Measurements from ENCODE around the gene FLNB.

FLNB gene

DNA sequence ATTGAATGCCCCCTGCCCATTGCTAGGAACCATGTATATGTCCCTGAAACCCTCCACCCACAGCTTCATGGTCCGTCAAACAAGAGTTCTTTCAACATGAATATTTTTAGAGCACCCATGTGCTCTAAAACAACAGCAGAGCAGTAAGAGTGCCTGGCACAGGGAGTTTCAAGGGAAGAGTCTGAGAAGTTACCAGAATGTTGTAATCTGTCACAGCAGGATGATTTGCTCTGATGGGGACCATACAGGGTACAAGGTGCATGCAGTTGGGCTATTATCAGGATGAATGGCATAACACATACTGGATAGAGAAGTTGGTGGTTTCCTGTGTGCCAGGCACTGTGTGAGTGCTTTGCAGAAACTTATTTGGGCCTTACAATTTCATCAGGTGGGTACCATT is 27.8 kb upstream of the FLNB start:
- in situ Hi-C loops (cut with HindIII; ENCODE audit: low sequenced_read_pairs): no loop called here
- no peak for DNase-seq (ENCODE audit: low read depth, low spot score)

GRCh38 chr3:57981483-57982087 is 26.6 kb upstream of the FLNB start:
- in situ Hi-C loops (cut with HindIII; ENCODE audit: low sequenced_read_pairs): no loop called here
- no peak for DNase-seq (ENCODE audit: low read depth, low spot score)
- TF ChIP-seq, protein P1, sequence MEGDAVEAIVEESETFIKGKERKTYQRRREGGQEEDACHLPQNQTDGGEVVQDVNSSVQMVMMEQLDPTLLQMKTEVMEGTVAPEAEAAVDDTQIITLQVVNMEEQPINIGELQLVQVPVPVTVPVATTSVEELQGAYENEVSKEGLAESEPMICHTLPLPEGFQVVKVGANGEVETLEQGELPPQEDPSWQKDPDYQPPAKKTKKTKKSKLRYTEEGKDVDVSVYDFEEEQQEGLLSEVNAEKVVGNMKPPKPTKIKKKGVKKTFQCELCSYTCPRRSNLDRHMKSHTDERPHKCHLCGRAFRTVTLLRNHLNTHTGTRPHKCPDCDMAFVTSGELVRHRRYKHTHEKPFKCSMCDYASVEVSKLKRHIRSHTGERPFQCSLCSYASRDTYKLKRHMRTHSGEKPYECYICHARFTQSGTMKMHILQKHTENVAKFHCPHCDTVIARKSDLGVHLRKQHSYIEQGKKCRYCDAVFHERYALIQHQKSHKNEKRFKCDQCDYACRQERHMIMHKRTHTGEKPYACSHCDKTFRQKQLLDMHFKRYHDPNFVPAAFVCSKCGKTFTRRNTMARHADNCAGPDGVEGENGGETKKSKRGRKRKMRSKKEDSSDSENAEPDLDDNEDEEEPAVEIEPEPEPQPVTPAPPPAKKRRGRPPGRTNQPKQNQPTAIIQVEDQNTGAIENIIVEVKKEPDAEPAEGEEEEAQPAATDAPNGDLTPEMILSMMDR (IDR thresholded peaks at IDR 0.05; ENCODE audit: low read depth, low read length): no peak
- no peak overlapping the region for H3K4me3 ChIP-seq (ENCODE audit: low read depth, low read length)

More for the DNA sequence above, 27.8 kb upstream of the FLNB start:
- TF ChIP-seq, protein P1 (IDR thresholded peaks at IDR 0.05; ENCODE audit: low read depth, low read length): no peak
- no peak overlapping the region for H3K4me3 ChIP-seq (ENCODE audit: low read depth, low read length)

- no peak overlapping the region for H3K4me3 ChIP-seq (ENCODE audit: low read depth, low read length)
- DNase-seq (ENCODE audit: low read depth, low spot score): no peak
- TF ChIP-seq, protein P1 (IDR thresholded peaks at IDR 0.05; ENCODE audit: low read depth, low read length): no peak
- in situ Hi-C loops (cut with HindIII; ENCODE audit: low sequenced_read_pairs): no loop called here
These were observed 25.5 kb upstream of the FLNB start for GRCh38 chr3:57982561-57983243.

DNA sequence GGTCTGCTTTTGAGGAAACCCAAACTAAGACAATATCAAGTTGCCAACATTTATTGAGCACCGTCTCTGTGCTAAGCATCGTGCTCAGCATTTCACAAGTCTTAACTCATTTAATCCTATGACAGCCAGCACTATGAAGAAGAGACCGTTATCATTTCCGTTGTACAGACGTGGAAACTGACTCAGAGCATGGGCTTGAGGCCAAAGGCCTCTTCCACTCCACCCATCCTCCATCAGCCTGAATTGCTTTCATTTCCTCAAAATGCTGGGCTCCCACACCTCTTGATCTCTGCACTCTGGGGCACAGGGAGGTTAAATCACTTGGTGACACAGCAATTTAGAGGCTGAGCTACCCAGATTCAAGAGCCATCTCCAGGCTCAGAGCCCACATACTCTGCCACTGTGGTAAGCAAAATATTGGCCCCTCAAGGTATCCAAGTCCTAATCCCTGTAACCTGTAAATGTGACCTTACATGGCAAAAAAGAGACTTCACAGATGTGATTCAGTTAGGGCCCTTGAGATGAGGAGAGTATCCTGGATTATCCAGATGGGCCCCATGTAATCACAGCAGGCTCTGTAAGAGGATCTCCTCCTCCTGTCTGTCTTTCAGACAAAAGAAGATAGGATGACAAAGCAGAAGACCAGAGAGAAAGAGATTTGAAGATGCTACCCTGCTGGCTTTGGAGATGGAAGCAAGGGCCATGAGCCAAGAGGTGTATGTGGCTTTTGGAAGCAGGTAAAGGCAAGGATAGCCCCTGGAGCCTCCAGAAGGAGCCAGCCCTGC is 24.3 kb upstream of the FLNB start:
- TF ChIP-seq, protein P1 (IDR thresholded peaks at IDR 0.05; ENCODE audit: low read depth, low read length): no peak
- DNase-seq (ENCODE audit: low read depth, low spot score): peak; percentile 82
- H3K4me3 ChIP-seq (ENCODE audit: low read depth, low read length): no peak overlapping the region
- in situ Hi-C loops (cut with HindIII; ENCODE audit: low sequenced_read_pairs): no loop called here

DNA sequence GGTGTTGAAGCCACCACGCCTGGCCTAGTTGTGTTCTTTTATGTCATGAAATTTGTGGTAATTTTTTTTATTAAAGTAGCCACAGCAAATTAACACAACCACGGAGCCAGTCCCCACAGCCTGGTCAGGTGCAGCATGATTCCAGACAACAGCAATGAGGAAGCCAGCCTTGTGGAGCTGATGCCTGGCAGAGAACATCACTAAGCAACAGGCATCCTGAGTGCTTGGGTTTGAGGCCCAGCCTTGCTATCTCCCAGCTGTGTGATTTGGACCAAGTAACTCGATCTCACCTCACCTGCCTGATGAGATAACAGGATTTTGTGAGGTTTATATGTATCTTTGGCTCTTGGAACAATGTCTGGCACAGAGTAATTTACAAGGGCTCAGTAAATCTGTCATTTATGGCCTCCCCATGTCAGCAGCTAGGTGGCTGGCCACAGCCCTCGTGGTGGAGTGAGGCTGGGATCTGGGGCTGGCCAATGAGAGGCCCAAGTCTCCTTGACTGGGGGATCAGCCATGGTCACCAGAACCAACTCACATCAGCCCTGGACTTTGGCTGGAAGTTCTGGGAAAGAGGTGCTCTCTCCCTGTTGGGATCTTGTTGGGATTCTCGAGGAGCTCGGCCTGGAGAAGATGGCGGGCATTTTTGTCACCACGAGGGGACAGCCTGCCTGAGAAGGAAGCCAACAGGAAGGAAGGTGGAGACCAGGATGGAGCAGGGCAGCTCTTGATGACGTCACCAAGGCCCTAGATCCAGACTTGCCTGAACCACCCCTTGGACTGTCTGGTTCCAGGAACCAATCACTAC is 22.8 kb upstream of the FLNB start:
- no peak overlapping the region for H3K4me3 ChIP-seq (ENCODE audit: low read depth, low read length)
- TF ChIP-seq, protein P1 (IDR thresholded peaks at IDR 0.05; ENCODE audit: low read depth, low read length): no peak
- in situ Hi-C loops (cut with HindIII; ENCODE audit: low sequenced_read_pairs): no loop called here
- DNase-seq (ENCODE audit: low read depth, low spot score): no peak

DNA sequence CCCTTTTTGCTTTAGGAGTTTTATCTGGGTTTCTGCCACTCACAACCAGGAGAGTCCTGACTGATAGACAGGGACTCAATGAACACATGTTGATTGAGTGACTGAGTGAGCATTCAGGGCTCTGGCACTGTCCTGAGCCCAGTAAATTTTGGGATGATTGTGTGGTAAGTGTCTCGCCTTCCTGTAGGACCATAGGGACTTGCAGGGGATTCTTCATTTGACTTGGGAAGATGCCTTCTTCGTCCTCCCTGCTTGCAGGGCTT is 22.3 kb upstream of the FLNB start:
- TF ChIP-seq, protein P1 (IDR thresholded peaks at IDR 0.05; ENCODE audit: low read depth, low read length): no peak
- H3K4me3 ChIP-seq (ENCODE audit: low read depth, low read length): no peak overlapping the region
- no peak for DNase-seq (ENCODE audit: low read depth, low spot score)
- in situ Hi-C loops (cut with HindIII; ENCODE audit: low sequenced_read_pairs): no loop called here

All from astrocyte of the spinal cord (primary cell).